GM12864 (cell line): ENCODE data around the gene IGSF1.

Source experiments
- DNase-seq: peaks from one replicate; pipeline ENCODE4 v3.0.0-alpha.2; 2011; ENCODE audit warnings: low read depth
- H3K4me3 ChIP-seq: 2 replicates; pipeline ENCODE4 v1.5.1; 2011; ENCODE audit warnings: mild to moderate bottlenecking, low read depth, low read length, control low read depth
- CTCF ChIP-seq: IDR thresholded peaks from 2 replicates; pipeline ENCODE4 v1.5.1; 2011; ENCODE audit warnings: low read depth, mild to moderate bottlenecking, moderate library complexity, low read length, control low read depth, inconsistent platforms; ENCODE audit errors: missing control alignments

Gene IGSF1

GRCh38 chrX:131226591-131226990, 62.5 kb downstream of the IGSF1 start:
- no peak overlapping the region for H3K4me3 ChIP-seq
- TF ChIP-seq CTCF = no peak

GRCh38 chrX:131225078-131225477, 64.0 kb downstream of the IGSF1 start:
- no peak for DNase-seq
- TF ChIP-seq CTCF = no peak
- no peak overlapping the region for H3K4me3 ChIP-seq

More at GRCh38 chrX:131226591-131226990, 62.5 kb downstream of the IGSF1 start:
- no peak for DNase-seq
